Measurements from ENCODE around the gene LACC1.

Gene LACC1

DNA sequence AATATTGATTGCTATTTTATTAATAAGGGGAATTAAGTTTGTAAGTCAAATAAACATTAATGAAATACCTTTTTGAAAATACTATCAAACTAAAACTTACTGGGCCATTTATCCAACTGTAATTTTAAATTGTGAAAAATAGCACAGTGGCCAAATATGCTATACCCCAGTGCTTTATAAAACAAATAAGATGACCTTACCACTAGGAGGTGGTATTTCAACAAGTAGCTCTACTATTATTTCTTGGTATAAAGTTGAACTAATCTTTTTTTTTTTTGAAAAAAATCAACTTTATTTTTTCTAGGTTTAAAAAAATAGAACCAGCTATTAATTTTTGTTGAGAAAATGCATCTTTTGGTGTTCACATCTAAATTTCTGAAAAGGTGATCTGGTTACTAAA is 14.7 kb downstream of the LACC1 start:
- no peak for DNase-seq

DNA sequence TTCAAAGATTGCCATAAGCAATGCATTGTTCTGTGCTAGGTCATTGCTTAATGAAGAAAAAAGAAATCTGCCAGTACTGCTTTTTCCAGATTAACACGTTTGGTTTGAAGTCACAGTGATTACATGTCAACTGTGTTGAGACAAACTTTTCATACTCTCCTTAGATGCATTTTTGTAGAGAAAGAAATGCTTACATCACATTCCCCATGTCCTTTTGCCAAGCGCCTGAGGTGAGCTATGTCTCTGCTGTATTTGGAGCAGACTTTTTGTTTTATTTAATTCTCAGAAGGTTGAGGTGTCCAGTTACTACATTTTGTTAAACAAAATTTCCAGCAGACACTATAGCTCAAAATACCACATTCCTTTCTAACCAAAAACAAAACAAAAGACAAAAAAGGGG is 16.2 kb downstream of the LACC1 start:
- no peak for DNase-seq

DNA sequence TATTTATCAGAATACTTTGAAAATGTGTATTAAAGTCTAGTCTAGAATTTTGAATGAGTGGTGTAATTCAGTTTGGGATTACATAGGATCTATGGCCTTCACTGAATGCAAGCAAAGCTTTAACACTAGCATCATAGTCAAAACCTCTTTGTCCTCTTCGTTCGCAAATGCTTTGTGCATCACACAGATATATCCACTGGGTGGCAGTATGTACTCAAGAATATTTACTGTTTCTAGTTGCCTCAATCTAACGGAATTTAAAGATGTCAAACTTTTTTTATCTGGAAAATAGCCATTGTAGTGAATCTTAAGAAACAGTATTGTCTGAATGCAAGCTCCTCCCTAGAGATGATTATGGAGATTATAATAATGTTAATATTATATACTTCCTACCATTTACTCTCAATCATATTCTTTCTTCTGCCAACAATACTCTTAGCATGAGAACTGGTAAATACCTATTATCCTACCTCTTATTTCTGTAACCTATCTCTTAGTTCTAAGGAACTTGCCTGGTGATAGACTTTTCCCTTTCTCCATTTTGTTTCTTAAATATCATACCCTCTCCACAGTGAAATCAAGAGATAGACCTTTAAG is 25.8 kb downstream of the LACC1 start:
- peak; percentile 59 for DNase-seq

GRCh38 chr13:43908156-43909126 is 28.7 kb downstream of the LACC1 start:
- DNase-seq, result peak; percentile 16

- DNase-seq, result no peak
These were observed 31.2 kb downstream of the LACC1 start for GRCh38 chr13:43910856-43911255.

- no peak for DNase-seq
These were observed 31.6 kb downstream of the LACC1 start for GRCh38 chr13:43911278-43911677.

GRCh38 chr13:43911871-43912270 is 32.2 kb downstream of the LACC1 start:
- no peak for DNase-seq

DNA sequence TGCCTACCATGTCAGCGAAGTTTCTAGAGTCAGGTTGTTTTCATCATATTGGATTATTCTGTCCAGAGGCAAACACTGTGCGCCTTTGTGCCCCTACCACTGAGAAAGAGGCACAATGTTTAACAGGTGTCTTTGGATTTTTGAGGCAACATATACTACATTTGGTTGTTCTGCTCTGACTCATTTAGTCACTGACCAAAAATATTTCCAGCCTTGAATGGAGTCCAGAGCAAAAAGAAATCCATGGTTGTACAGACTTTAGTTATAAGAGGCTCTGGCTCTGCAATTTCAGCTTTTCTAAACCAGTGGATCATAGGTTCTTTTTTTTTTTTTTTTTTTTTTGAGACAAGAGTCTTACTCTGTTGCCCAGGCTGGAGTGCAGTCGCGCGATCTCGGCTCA is 35.7 kb downstream of the LACC1 start:
- DNase-seq, result no peak

GRCh38 chr13:43916828-43917227 is 37.1 kb downstream of the LACC1 start:
- no peak for DNase-seq

DNA sequence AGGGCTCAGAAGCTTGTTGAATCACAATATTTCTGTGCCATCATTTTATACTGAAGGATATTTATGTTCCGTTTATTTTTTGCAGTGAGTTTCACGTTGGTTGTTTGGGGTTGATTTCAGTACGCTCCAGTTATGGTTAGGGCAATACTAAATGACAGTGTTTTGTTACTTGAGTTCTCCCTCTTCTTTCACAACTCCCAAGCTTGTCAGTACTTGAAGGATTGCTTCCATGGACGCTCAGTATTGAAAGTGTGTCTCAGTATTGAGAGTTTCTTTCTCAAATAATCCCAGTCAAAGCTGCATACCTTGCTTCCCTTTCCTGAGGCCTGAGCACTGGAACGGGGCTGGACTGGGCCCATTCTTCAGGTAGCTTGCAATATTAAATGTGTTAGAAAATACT is 38.9 kb downstream of the LACC1 start:
- DNase-seq, result no peak

DNA sequence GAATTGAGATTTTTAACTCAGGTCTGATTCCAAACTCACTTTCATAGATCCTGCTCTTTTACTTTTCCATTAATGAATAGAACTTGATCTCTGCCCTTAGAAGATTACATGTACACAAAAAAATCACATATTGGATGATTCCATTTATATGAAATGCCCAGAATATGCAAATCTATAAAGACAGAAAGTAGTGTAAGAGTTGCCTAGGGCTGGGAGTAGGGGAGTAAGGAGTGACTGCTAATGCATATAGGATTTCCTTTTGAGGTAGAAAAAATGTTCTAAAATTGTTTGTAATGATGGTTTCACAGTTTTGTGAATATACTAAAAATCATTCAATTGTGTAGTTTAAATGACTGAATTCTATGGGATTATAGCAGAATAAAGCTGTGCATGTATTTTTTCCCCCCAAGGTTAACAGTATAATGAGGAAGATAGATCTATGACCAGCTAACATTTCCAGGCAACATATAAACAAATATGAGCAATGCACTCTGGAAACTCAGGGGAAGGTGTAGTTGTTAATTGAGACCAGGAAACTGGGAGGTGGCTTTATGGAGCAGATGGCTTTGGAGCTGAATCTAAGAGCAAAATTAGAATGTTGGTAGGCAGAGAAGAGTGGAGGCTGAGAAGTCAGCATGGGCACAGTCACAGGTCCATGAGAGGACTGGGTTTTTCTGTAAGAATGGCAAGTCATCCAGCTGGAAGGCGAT is 41.4 kb downstream of the LACC1 start:
- DNase-seq, result no peak

- no peak for DNase-seq
These were observed 45.0 kb downstream of the LACC1 start for GRCh38 chr13:43924549-43925245.

DNA sequence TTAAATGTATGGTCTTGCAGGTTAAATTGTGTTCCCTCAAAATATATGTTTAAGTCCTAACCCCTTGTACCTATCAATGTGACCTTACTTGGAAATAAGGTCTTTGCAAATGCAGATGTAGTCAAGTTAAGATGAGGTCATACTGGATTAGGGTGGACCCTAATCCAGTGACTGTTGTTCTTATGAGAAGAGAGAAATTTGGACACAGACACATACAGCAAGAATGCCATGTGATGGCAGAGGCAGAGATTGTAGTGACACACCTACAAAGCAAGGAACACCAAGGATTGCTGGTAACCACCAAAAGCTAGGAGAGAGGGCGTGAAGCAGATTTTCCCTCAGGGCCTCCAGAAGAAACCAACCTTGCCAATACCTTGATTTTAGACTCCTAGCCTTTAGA is 50.2 kb downstream of the LACC1 start:
- DNase-seq, result no peak

GRCh38 chr13:43933378-43933777 is 53.7 kb downstream of the LACC1 start:
- no peak for DNase-seq

DNA sequence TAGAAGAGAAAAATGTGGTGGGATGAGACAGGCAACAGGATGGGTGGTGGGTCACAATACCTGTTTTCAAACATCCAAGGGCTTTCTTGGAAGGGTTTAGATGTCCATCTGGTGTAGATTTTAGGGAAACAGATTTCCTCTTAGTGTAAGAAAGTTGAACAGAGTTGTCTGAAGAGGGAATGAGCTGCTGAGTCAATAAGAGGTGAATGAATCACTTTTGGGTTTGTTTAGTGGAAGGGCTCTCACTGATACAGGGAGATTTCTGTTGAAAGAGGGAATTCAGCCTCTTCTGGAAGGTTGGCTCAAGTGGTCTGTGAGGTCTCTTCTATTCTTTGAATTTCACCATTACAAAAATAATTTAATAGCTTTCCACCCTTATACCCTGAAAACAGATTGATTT is 54.6 kb downstream of the LACC1 start:
- DNase-seq, result no peak

- no peak for DNase-seq
These were observed 56.2 kb downstream of the LACC1 start for GRCh38 chr13:43935878-43936277.

GRCh38 chr13:43936647-43937046 is 56.9 kb downstream of the LACC1 start:
- no peak for DNase-seq

DNA sequence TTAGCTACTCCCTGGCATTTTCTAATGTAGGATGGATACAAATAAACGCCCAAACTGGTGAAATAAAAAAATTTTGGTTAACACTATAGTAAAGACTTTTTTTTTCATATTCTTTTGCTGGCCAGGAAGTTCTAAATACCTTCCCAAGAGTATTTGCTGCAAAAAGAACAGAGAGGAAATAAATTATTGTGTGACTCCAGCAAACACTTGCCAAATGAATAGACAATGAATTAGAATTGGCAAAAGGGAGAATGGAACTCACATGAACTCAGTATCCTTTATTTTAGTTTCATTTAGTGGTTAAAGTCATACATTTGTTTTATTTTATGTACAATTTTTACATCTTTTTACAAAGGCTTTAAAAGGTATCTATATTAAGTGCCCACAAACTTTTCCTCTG is 58.1 kb downstream of the LACC1 start:
- DNase-seq, result no peak

DNA sequence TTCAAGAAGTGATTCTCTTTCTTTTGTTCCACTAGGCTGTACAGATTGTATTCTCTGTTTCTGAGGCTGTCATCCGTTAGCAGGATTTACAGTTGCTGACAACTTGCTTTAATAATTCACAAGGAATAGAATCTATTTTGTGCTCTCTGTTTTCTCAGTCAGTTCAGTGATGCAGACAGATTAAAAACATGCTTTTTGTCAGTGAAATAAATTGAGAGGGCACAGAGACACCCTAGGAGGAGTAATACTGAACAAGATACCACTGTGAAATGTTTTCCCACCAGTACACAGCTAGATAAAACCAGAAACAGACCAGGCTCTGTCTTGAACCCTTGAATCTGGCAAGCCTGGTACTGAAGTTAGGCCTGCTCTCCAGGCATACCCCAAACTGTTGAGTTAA is 58.7 kb downstream of the LACC1 start:
- no peak for DNase-seq

DNA sequence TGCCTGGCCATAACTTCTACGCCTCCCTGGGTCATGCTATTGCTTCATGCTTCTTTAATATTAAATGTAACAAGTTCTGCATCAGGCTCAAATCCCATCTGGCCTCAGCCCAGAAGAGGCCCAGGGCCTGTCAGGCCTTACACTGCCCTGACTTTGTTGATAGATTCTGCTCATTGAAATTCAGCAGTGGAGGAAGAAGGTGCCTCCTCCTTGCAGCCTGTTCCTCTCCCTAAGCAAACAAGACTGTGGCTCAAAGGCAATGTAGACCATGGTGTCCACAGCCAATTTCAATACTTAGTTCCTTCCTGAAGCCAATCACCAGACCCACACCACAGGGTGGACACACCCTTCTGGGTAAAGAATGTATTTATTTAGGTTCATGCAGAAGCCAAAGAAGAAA is 59.4 kb downstream of the LACC1 start:
- no peak for DNase-seq

GRCh38 chr13:43942286-43942685 is 62.6 kb downstream of the LACC1 start:
- no peak for DNase-seq

All from activated CD4-positive, alpha-beta T cell treated with anti-CD3 and anti-CD28 coated beads, Interleukin-10, Interleukin-2, amounts not matched to agents 100 ng/mL and 50 ng/mL, durations not matched to agents 16 hours and 8 hours (primary cell).